GM19372 (cell line): ENCODE measurements around the gene RNF208.

Source experiments
- ATAC-seq: cut with Tn5 transposase; IDR thresholded peaks from one replicate; pipeline ENCODE4 v1.9.1; 2021; ENCODE audit warnings: mild to moderate bottlenecking, low read depth, moderate library complexity; ENCODE audit not compliant: unreplicated experiment

Gene RNF208

DNA sequence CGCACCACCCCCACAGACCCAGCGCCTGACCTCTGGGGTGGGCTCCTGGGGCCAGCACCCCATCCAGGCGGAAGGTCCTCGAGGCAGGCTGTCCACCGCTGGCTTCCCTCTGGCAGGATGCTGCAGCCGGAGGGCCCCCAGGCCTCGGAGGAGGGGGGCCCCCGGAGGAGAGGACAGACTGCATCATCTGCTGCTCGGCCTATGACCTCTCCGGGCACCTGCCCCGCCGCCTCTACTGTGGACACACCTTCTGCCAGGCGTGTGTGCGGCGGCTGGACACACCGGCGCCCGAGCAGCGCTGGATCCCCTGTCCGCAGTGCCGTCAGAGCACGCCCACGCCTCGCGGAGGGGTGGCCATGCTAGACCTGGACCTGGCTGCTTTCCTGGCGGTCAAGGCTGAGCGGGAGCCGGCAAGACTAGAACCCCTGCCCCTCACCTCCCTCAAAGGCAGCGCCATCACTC lies 6.5 kb upstream of the RNF208 start:
- ATAC-seq = no peak

DNA sequence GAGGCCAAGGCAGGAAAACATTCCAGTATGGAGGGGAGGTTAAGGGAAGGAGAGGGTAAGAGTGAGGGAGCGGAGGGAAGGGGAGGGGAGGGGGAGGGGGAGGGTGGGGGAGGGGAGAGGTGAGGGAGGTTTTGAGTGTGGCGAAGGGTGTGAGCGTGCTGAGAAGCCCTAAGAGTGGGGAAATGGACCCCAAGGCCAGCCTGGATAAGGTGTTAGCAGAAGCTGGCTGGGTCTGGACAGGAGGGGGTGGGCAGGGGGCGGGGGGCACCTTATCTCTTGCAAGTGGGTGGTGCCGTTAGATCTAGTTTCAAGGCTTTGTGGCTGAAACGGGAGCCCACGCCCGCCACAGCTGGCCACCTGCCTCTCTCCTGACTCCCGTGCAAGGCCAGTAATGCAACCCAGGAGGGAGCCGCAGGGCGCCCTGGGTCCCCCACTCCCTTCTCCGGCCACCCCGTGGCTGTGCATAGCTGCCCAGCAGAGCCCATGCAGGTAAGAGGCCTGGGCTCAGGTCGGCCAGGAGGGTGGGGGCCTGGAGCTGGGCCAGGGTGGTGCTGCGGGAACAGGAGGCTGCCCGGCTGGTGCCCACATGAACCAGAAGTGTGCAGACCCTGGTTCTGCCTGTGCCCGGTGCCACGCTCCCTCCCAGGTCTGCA lies 5.9 kb upstream of the RNF208 start:
- no peak for ATAC-seq

DNA sequence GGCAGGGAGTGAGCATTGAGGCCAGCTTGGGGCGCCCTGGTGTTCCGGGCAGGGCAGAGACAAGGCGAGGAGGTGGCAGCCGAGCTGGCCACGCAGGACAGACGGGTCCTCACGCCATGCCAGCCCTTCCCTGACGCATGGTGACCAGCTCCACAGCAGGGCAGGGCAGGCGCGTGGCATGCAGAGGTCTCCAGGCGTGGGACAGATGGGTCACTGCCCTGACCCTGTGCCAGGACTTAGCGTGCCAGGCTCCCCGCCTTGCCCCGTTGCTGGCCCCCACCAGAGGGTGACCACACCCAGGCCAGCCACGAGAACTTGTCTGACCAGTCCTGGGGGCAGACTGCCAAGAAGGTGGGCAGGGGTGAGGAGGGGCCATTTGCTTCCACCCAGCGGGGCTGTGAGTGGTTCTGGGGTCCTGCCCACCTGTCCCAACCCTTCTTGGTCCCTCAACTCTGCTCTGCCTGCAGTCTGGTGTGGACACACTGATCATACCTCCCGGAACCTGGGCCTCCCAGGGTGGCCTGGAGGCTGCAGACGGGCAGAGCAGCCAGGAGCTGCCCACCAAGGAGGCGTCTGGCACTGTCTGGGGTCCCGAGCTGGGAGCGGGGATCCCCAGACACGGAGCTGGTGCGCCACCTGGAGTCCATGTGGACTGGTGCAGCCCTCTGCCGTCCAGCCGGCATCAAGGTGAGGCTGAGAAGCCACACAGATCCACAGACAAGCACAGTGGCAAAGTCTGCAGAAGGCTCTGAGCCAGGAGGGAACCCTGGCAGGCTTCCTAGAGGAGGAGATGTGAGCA lies 5.2 kb upstream of the RNF208 start, which contains the start of gene RNF224:
Gene RNF224, plus strand, starts transcription at position 449 of the 799 bp plus-strand sequence. CDS start 834 bp downstream, outside the sequence.
- no peak for ATAC-seq

DNA sequence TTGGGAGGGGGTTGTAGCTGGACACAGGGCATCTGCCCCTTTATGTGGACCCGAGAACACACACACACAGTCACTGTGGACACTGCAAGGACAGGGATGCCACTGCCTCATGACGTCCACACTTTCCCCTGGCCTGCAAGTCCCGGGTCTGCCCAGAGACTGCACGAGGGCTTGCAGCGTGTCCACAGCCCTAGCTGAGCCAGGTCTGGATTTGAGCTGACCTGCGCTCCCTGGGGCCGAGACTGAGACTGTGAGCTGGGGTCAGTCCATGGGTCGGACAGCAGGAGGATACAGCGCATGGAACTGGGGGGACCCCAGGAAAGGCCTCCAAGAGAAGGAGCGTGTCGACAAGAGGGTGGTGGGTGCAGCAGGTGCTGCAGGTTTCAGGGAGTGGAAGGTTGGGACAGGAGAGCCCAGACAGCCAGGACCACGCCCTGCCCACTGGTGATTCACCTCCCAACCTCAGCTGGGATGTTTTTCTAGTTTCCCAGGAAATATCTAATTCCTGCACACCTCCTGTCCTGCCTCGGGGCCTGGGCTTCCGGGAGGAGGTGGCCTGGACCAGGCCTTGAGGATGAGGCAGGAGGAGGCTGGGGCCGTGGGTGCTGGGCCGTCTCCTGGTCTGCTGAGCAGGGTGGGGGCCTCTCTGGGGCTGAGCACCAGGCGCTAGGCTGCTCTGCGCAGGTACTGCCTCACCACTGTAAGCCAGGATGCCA lies 4.5 kb upstream of the RNF208 start:
- ATAC-seq = no peak

DNA sequence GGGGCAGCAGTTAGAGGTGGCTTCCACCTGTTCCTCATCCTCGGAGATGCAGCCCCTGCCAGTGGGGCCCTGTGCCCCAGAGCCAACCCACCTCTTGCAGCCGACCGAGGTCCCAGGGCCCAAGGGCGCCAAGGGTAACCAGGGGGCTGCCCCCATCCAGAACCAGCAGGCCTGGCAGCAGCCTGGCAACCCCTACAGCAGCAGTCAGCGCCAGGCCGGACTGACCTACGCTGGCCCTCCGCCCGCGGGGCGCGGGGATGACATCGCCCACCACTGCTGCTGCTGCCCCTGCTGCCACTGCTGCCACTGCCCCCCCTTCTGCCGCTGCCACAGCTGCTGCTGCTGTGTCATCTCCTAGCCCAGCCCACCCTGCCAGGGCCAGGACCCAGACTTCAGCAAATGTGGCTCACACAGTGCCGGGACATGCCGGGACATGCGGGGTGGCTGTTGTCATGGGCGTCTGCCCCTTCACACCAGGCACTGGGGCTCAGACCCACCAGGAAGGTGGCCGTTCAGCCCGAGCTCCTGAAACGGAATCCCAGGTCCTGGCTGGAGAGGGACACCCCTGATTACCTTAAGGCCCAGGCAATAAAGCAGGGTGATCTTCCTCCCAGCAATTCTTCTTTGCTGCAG lies 3.8 kb upstream of the RNF208 start:
- ATAC-seq = no peak

DNA sequence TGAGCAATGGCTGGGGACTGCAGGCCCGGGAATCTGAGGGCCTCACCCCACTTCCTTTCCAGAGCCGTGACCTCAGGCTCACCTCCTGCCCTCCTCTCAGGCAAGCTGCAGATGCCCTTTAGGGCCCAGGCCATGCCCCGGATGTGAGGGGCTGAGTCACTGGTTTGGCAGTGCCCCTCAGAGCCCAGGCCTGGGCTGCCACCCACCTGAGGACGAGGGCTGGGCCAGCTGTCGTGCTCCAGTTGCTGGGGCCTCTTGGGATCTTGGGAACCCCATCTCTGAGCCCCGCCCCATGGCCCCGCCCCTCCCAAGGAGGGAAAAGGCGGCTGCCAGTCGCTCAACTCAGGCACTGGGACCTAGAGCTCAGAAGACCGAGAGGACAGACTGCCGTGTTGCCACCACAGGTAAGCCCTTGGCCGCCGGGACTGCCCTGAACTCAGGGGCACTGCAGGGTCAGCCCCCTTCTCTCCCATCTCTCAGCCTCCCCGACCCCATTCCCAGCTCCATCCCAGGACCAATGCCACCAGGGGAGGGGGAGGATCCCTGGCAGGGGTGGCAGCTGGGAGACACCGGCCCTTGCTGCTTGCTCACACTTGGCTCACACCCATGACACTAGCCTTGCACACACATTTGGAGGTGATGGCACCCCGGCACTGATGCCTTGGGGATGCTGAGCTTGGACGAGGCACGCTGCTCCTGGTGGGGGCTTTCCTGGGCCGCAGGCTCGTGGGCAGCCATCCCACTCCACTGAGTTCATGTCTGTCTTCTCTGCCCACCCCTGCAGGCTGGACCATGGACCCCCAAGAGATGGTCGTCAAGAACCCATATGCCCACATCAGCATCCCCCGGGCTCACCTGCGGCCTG lies 3.0 kb upstream of the RNF208 start, which contains the start of gene CYSRT1:
Gene CYSRT1, plus strand, starts transcription at position 345 of the 865 bp plus-strand sequence. Its CDS starts 448 bp downstream, at position 793.
- no peak for ATAC-seq

DNA sequence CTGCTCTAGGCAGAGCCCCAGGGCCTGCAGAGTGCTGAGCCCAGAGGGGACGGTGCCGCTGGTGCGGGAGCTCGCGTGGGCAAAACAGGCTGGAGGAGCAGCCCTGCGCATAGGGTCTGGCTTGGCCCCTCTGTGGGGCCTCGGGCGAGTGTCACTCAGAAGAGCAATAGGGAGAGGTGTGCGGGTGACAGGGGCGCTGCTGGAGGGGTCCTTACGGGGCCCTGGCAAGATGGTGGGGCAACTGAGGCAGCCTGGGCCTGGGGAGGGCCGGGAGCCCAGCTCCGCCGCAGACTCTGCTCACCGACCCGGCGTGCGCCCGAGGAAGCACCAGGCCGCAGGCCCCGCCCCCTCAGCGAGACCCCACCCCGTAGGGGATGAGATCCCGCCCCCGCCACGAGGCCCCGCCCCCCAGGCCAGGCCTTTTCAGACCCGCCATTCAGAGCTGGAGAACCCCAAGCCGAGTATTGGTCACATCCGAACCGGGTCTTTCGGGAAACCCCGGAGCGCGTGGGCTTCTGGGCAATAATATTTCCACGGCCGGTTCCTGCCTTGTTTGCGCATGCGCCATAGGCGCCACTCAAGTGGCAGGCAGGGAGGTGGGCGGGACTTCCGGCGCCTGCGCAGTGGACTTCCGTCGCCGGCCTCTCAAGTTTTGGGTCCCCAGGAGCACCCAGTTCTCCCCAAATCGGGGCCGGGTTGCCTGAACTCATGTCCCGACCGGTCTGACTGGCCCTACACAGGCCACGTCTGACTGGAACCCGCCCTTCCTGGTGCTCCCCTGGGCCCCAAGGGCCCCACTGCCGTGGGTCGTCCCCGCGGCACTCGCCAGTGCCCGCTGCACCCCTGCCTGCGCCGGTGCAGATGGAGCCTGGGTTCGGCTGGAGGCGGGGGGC lies 1.3 kb upstream of the RNF208 start:
- peak; percentile 75 for ATAC-seq

DNA sequence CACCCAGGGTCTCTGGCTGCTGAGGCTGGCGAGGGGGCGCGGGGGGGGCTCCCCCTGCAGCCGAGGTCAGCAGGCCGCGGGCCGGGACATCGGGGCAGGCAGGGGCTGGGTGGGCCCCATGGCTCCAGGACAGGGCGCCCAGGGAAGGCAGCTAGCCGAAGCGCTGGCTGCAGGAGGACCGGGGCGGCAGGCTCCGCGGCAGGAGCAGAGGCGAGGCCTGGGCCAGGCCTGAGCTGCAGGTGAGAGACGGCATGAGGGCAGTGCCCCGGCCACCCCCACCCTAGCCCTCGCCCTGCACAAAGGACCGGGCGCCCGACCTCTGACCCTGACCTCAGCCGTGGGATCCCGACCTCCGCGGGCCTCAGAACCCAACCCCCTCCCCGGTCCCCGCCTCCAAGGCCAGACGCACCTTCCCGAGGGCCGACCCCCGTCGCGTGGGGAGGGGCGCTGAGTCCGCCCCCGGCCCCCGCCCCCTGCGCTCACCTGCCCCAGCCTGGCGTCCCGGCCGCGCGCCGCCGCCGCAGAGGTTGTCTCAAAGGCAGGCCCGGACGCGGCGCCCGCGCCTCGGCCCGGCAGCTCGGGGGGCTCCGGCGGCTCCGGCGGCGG lies 431 bp downstream of the RNF208 start:
- ATAC-seq = no peak

DNA sequence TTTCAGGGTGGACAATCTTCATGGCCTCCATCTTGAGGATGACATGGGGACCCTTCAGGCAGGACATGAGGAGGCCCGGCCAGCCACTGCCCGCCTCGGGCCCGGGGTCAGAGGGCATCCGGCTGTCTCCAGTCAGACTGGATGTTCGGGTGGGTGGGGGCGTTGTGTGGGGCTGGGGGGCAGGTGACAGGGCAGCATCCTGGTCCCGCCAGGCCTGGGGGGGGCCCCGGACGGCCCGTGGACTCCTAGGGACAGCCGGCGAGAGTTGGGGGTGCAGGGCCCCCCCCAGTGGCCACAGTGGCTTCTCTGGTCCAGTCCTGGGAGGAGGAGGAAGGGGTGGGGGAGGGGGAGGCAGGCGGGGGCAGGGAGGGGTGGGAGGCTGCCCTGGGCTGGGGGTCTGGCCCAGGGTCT lies 940 bp downstream of the RNF208 start:
- ATAC-seq = no peak

DNA sequence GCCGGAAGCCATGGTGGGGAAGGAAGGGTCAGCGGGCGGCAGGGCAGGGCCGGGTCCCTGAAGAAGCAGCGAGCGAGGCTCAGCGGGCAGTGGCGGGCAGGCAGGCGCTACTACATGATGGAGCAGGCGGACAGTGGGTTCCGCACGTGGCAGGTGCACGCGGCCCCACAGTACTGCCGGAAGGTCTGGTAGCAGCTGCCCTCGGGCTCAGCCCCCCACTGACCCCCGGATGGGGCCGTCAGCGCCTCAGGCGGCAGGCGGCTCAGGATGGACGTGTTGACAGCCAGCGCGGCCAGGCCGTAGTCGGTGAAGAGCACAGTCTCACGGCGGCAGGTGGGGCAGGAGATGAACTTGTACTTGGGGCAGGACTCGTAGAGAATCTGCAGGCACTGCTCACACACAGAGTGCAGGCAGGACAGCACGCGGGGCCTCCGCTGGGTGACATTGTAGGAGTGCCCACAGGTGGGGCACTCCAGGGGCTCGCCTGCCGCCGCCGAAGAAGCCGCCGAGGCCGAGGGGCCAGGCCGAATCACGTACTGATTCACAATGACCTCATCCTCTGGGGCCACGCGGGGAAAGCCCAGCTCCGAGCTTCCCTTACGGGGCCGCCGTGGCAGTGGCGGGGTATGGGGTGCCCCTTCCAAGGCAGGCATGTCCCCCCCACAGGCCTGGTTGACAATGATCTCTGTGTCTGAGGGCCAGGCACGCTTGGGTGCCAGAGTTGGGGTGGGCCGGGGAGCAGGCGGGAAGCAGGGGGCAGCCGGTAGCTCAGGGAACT lies 1.5 kb downstream of the RNF208 start:
- ATAC-seq = no peak

DNA sequence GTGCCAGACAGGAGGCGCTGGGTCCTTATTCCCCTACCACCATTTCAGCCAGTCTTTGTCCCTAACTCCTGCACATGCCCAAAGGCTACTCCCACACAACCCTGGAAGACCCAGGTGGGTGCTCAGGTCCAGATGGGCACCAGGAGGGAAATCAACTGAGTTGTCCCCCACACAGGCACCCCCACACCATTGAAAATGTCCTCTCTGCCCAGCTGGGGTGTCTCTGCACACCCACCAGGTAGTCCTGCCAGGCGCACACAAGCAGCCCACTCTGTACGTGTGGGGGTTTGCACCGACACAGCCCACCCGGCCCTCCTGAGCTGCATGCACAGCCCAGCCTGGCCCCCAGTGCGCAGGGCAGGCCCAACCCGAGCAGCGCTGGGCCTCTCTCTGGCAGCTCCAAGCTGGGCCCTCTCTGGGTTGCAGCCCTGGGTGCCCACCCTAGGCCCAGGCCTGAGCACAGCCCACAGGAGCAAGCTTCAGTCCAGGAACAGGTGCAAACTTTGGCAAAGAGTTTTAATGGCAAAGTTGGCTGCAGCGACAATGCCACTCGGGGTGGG lies 2.2 kb downstream of the RNF208 start:
- no peak for ATAC-seq

DNA sequence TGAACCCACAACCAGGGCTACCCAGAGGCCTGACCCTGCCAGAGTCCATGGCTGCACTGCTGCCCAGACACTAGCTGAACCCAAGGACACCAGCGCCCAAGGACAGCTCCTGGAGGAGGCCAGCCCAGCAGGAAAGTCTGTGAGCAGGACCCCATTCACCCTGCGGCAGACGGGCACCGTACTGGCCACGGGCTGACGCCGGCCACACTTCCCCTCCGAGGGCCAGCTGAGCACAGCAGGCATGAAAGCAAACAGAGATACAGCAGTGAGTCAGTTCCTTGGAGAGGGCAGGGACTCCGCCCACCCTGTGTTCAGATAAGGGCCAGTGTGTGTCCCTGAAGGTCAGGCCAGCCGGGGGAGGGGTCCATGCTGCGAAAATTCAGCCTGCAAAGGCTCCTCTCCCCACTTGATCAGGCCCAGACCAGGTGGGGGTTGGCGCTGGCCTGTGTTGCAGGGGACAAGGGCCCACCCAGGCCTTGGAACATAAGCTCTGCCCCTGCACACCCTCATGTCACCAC lies 3.2 kb downstream of the RNF208 start:
- no peak for ATAC-seq

DNA sequence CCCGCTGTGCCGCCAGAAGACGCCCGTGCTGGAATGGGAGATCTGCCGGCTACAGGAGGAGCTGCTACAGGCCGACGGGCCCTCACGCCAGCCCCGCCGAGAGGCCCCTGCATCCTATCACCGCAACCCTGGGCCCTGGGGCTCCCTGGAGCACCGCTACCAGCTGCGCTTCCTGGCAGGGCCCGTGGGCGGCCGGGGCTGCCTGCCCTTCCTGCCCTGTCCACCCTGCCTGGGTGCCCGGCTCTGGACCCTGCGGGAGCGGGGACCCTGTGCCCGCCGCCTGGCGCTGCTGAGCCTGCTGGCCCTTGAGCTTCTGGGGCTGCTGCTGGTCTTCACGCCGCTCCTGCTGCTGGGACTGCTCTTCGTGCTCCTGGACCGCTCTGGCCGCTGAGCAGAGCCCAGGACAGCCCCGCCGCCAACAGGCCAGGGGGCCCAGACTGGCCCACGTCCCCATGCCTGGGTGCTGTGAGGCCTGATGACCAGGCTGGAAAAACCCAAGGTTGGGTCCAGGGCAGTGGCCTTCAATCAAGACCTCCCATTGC lies 3.8 kb downstream of the RNF208 start:
- no peak for ATAC-seq

DNA sequence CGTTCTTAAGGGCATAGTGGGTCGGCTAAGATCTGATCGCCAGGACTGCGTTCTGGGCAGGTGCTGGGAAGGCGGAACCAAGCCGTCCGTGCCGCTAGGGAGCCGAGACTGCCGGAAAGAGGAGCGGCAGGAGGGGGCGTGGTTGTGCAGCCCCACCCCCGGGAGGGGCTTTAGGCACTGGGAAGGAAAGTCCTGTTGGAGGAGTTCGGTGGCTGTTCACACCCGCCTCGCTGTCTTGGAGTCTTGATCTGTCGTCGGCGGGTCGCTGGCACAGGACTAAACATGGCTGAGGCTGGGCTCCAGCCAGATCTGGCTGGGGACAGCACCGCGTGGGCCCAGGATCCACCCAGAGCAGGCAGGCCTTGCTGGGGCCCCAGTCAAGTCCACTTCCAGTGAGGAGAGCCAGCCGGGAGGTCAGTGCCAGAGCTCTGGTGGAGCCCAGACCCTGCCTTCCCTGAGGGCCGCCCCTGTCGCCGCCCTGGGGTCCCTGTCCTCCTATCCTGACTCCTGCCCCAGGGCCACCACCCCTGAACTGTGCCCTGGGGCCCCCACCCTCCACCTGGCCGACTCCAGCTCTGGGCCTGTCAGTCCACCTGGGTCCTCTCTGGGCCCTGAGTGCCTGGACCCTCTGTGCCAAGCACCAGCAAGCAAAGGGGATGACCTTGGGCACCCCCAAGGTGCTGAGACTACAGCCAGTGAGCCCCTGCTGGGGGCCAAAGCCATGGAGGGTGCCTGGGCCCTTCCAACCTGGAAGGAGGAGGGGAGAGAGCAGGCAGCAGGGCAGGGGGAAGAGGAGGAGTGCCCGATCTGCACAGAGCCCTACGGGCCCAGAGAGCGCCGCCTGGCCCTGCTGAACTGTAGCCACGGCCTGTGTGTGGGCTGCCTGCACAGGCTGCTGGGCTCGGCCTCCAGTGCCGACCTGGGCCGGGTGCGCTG lies 4.5 kb downstream of the RNF208 start:
- no peak for ATAC-seq

DNA sequence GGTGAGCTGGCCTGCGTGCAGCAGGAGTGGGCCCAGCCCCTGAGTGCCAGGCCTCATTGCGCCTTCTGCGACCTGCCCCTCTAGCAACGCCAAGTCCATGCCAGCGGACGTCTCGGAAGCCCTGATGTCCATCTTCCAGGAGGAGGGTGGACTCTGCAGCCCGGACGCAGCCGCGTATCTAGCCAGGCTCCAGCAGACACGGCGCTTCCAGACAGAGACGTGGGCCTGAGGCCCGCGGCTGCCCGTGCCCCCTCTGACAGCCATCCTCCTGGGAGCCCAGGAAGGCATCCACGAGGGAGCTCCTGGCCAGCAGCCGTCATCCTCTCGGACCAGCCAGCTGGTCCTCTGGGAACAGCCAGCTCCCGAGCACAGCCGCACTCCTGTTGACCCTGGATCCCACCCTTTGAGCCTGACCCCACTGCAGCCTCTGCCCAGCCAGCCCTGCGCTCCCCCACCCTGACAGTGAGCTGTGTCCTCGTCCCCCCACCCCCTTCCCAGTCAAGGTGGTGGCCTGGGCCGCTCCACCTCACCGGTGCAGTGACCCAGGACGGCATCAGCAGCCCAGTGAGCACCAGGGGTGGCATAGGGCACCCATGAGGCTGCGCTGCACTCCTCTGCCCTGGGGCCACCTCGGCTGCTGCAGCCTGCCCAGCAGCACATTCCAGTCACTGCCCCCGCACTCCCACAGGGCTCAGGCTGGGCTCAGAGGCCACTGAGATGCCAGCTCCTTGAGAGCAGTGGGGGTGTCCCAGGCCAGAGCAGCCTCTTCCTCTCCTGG lies 5.7 kb downstream of the RNF208 start:
- ATAC-seq = no peak
